ENCODE measurements around the gene DCLRE1B. TPM values are rescaled to one million over a fixed set of nuclear protein-coding genes. Genes with fewer than 3 reads are reported as not detected.

The DCLRE1B gene
- polyA plus RNA-seq, 1 donor from 2014 or later: 7.3 TPM

GRCh38 chr1:113937146-113937545 is 32.0 kb downstream of the DCLRE1B start:
- no peaks in the 10 kb centered on the region for H3K9me2 ChIP-seq (ENCODE audit: insufficient read depth, low read length)
- no peak overlapping the region for H3K9ac ChIP-seq (ENCODE audit: low read length)
- H3F3A ChIP-seq (ENCODE audit: insufficient read depth, low read length, poor library complexity, severe bottlenecking): no peaks in the 10 kb centered on the region
- no peak overlapping the region for H3K4me2 ChIP-seq (ENCODE audit: low read length)
- TF ChIP-seq REST (IDR thresholded peaks at IDR 0.05; ENCODE audit: borderline replicate concordance): no peak
- no peak for TF ChIP-seq RAD21 (conservative IDR thresholded peaks at IDR 0.05)
- no peak for TF ChIP-seq SMC3 (conservative IDR thresholded peaks at IDR 0.05; ENCODE audit: poor library complexity)
- TF ChIP-seq TAF1 (IDR thresholded peaks at IDR 0.05; ENCODE audit: low read depth): no peak
- no peak for TF ChIP-seq EZH2 (IDR thresholded peaks at IDR 0.05; ENCODE audit: borderline replicate concordance, insufficient read depth, low read length, poor library complexity, severe bottlenecking)
- TF ChIP-seq CTCF (IDR thresholded peaks at IDR 0.05; ENCODE audit: poor library complexity, severe bottlenecking): no peak
- TF ChIP-seq MXI1 (conservative IDR thresholded peaks at IDR 0.05; ENCODE audit: poor library complexity, severe bottlenecking): no peak
- no peak for TF ChIP-seq EP300 (conservative IDR thresholded peaks at IDR 0.05; ENCODE audit: poor library complexity, severe bottlenecking)
- no peak for TF ChIP-seq POLR2AphosphoS5 (IDR thresholded peaks at IDR 0.05)
- H3K27me3 ChIP-seq (ENCODE audit: insufficient read depth, low read depth, low read length): no peaks in the 10 kb centered on the region
- H3K9me3 ChIP-seq (ENCODE audit: low read length): no peaks in the 10 kb centered on the region
- H3K4me3 ChIP-seq (ENCODE audit: low read length): no peak overlapping the region
- peaks cover 64% of the 10 kb centered on the region for H3K79me2 ChIP-seq (replicated peaks; ENCODE audit: insufficient read depth, low read length)
- no peak overlapping the region for H3K27ac ChIP-seq (ENCODE audit: low read length)
- no peaks in the 10 kb centered on the region for H4K20me1 ChIP-seq (ENCODE audit: insufficient read depth)
- H2AFZ ChIP-seq (ENCODE audit: low read depth, low read length): no peak overlapping the region
- no peaks in the 10 kb centered on the region for H3K36me3 ChIP-seq (ENCODE audit: insufficient read depth, low read length)

- no peak overlapping the region for H2AFZ ChIP-seq (ENCODE audit: low read depth, low read length)
- peaks cover 54% of the 10 kb centered on the region for H3K79me2 ChIP-seq (replicated peaks; ENCODE audit: insufficient read depth, low read length)
- no peak overlapping the region for H3K27ac ChIP-seq (ENCODE audit: low read length)
- H3K9me2 ChIP-seq (ENCODE audit: insufficient read depth, low read length): no peaks in the 10 kb centered on the region
- TF ChIP-seq RAD21 (conservative IDR thresholded peaks at IDR 0.05) (no peak), EZH2 (IDR thresholded peaks at IDR 0.05; ENCODE audit: borderline replicate concordance, insufficient read depth, low read length, poor library complexity, severe bottlenecking) (no peak), MXI1 (conservative IDR thresholded peaks at IDR 0.05; ENCODE audit: poor library complexity, severe bottlenecking) (no peak), POLR2AphosphoS5 (IDR thresholded peaks at IDR 0.05) (no peak), SMC3 (conservative IDR thresholded peaks at IDR 0.05; ENCODE audit: poor library complexity) (no peak), REST (IDR thresholded peaks at IDR 0.05; ENCODE audit: borderline replicate concordance) (no peak), CTCF (IDR thresholded peaks at IDR 0.05; ENCODE audit: poor library complexity, severe bottlenecking) (no peak), TAF1 (IDR thresholded peaks at IDR 0.05; ENCODE audit: low read depth) (no peak), EP300 (conservative IDR thresholded peaks at IDR 0.05; ENCODE audit: poor library complexity, severe bottlenecking) (no peak)
- H3K4me3 ChIP-seq (ENCODE audit: low read length): no peak overlapping the region
- no peaks in the 10 kb centered on the region for H4K20me1 ChIP-seq (ENCODE audit: insufficient read depth)
- H3K27me3 ChIP-seq (ENCODE audit: insufficient read depth, low read depth, low read length): no peaks in the 10 kb centered on the region
- peaks cover 6% of the 10 kb centered on the region for H3K36me3 ChIP-seq (ENCODE audit: insufficient read depth, low read length)
- H3K9me3 ChIP-seq (ENCODE audit: low read length): no peaks in the 10 kb centered on the region
- no peak overlapping the region for H3K9ac ChIP-seq (ENCODE audit: low read length)
- H3F3A ChIP-seq (ENCODE audit: insufficient read depth, low read length, poor library complexity, severe bottlenecking): no peaks in the 10 kb centered on the region
- H3K4me2 ChIP-seq (ENCODE audit: low read length): no peak overlapping the region
These were observed 33.1 kb downstream of the DCLRE1B start for GRCh38 chr1:113938192-113938591.
